ENCODE results near the gene C7orf57.
"Not testable (repeated sequence)": the region's sequence is repeated elsewhere in the genome, so short reads cannot be mapped to it uniquely, and the experiment has no call there.

Gene C7orf57

DNA sequence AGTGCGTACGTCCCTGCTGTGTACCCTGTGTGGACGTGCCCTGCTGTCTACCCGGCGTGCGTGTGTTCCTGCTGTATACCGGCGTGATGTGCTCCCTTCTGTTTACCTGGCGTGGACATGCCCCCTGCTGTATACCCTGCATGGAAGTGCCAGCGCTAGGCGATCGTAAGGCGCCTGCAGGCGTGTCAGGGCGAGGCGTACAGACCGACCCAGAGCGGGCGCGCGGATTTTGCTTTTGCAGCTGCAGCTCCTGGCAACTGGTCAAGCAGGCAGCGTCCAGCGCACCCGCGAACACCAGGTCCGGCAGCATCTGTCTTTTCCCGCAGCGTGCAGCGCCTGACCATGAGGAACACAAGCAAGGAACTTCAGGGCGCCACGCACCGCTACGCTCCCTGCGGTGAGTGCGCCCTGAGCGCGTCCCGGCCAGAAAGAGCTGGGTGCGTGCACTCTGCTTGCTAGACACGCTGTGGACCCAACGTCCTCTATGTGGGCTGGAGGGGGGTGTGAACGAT is 680 bp downstream of the C7orf57 start:
- no peak for DNase-seq

GRCh38 chr7:48038815-48039506 is 3.6 kb downstream of the C7orf57 start:
- DNase-seq = no peak

- no peak for DNase-seq
Measured at GRCh38 chr7:48040944-48041652, 5.8 kb downstream of the C7orf57 start.

GRCh38 chr7:48041653-48041970 is 6.3 kb downstream of the C7orf57 start:
- no peak for DNase-seq

DNA sequence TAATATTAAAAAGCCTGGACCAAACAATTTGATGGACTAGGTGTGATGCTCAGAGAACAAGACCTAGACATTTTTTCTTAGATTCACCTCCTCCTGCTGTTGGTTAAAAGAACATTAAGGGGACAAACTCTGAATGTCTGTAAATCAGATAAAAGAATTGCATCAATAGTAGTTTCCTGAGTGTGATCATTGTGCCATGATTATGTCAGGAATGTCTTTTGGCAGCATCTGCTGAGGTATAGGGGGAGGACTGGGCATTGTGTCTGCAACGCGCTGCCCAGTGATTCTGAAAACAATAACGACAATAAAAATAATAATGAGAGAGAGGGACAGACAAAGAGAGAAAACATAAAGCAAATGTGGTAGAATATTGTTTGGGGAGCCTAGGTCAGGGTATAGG is 6.9 kb downstream of the C7orf57 start:
- DNase-seq = no peak

- DNase-seq = no peak
Measured at GRCh38 chr7:48042636-48043035, 7.3 kb downstream of the C7orf57 start.

DNA sequence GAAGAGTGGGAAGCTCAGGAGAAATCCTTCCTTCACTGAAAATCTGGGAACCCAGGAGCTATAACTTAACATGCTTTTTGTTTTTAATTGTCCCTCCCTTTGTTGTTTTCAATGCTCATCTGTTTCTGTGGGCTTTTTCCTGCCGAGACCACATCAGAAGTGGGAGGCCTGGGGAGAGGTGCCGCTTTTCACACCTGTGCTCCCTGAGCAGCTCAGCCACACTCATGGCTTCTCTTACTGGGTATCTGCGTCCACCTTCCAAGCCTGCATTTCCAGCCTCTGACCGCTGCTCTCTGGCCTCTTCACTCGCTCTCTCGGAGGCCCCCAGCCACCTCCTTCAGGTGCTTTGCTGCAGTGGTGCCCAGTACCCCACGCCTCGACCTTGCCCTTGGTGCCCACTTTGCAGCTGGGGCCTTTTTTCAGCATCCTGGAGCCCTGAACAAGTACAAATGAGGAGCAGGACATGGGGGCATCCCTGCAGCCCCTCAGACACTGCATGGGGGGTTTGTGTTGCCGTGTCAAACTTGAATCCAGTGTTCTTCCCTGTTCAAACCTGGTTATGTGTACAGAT is 9.9 kb downstream of the C7orf57 start:
- no peak for DNase-seq

- no peak for DNase-seq
Measured at GRCh38 chr7:48046458-48046857, 11.1 kb downstream of the C7orf57 start.

- DNase-seq = no peak
Measured at GRCh38 chr7:48048113-48048512, 12.8 kb downstream of the C7orf57 start.

DNA sequence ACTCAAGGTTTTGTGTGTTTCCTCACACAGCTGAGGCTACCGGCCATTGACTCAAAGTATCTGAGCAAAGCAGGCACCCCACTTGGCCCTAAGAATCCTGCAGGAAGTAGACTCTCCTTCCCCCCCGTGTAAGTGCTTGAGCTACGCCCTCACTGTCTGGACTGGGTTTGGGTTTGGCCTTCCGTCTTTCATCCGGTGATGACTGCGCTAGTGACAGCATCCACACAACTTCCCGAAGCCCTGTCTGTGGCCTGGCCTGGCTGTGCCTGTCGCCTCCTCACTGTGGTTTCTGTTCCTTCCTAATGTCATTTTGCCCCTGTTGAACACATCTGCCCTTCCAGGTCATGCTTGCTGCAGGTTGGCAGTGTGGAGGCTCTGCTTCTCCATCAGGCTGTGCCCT is 14.5 kb downstream of the C7orf57 start:
- DNase-seq = no peak

- no peak for DNase-seq
Measured at GRCh38 chr7:48052748-48053147, 17.4 kb downstream of the C7orf57 start.

GRCh38 chr7:48053736-48054135 is 18.4 kb downstream of the C7orf57 start:
- DNase-seq = no peak

GRCh38 chr7:48058990-48059389 is 23.6 kb downstream of the C7orf57 start:
- no peak for DNase-seq

DNA sequence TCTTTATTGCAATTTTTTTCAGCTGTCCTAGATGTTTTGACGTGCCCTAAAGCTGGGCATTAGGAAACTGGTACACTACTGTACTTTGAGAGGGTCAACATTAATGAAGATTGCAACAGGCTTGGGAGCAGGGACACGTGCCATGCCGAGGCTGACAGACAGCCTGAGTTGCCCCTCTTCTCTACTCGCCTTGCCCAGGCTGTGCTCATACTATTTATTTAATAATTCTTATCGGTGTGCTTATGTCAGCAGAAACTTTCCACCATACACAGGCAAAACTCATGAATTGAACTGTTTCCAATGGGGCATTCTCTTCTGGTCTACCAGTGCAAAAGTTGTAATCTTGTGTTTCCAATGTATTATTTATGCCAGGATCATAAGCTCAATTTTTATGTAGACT is 24.4 kb downstream of the C7orf57 start:
- DNase-seq = no peak

- DNase-seq = no peak
Measured at GRCh38 chr7:48063985-48064384, 28.6 kb downstream of the C7orf57 start.

DNA sequence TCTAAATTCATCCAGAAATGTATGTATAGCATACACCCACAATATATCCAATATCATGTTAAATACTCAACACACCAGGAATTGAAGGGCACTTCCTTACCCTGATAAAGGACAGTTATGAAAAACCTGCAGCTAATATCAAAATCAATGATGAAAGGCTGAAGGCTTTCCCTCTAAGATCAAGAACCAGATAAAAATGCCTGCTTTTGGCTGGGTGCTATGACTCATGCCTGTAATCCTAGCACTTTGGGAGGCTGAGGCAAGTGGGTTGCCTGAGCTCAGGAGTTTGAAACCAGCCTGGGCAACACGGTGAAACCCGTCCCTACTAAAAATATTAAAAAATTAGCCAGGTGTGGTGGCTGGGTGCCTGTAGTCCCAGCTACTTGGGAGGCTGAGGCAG is 32.1 kb downstream of the C7orf57 start:
- no peak for DNase-seq

DNA sequence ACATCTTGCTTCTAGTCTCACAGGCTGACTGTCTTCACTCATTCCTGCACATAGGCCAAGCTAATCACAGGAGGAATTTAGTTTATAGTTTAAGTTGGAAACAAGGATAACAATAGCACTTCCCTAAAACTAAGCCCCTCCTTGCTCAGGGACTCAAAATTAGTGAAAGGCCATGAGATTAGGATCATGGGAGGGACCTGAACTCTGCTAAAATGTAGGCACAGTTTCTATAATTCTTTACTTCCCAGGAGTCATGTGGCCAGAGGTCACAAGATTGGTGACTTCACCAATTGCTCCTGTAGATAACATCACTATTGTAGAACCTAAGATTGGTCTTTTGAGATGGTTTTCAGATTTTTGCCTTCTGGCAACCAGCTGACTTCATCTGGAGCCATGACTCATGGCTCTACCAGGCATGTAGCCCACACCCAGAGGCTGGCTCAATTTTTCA is 38.9 kb downstream of the C7orf57 start:
- no peak for DNase-seq

- no peak for DNase-seq
Measured at GRCh38 chr7:48077423-48077822, 42.1 kb downstream of the C7orf57 start.

- no peak for DNase-seq
Measured at GRCh38 chr7:48078470-48078869, 43.1 kb downstream of the C7orf57 start.

GRCh38 chr7:48082378-48082777 is 47.0 kb downstream of the C7orf57 start:
- not testable (repeated sequence) for DNase-seq

GRCh38 chr7:48083114-48083830 is 47.9 kb downstream of the C7orf57 start:
- DNase-seq = no peak

- no peak for DNase-seq
Measured at GRCh38 chr7:48084727-48085432, 49.5 kb downstream of the C7orf57 start.

DNA sequence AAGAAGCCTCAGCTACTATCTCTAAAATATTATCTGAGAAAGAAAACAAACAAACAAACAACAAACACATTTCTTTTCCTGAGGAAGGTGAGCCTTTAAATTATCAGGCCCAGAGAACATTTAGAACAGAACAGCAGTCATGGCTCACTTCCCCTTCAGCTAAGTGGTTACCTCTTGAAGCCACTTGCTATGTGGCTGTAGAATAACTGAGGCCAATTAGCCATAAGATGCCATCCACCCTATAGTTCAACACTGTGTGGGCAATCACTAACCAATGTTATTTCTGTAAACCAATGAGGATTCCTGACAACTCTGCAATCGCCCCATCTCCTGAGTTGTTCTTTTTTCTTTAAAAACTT is 50.1 kb downstream of the C7orf57 start:
- DNase-seq = no peak
